Fibroblast of lung (primary cell): Measurements from ENCODE around the gene NFIC. TPM values are rescaled to one million over a fixed set of nuclear protein-coding genes. Genes with fewer than 3 reads are reported as not detected.
"Not testable (repeated sequence)": the region's sequence is repeated elsewhere in the genome, so short reads cannot be mapped to it uniquely, and the experiment has no call there.

Experiments used
- DNase-seq, 2 donors: peaks; one replicate each; pipeline versions ENCODE4 v3.0.0 to v3.0.0-alpha.2; 2010; ENCODE audit warnings: low read depth in 2 of 2
- H2AFZ ChIP-seq: 2 replicates; pipeline ENCODE4 v1.5.1; 2012; ENCODE audit warnings: low read length, control low read depth, inconsistent platforms
- H3K27ac ChIP-seq: 2 replicates; pipeline ENCODE4 v1.5.1; 2011; ENCODE audit warnings: low read length, control low read depth; ENCODE audit not compliant: insufficient read depth
- H3K27me3 ChIP-seq: 2 replicates; pipeline ENCODE4 v1.5.1; 2011; ENCODE audit warnings: mild to moderate bottlenecking, low read length; ENCODE audit not compliant: control insufficient read depth, insufficient read depth
- H3K36me3 ChIP-seq: 2 replicates; pipeline ENCODE4 v1.5.1; 2011; ENCODE audit warnings: low read length; ENCODE audit not compliant: control insufficient read depth, insufficient read depth
- H3K4me1 ChIP-seq: 2 replicates; pipeline ENCODE4 v1.5.1; 2011; ENCODE audit warnings: low read length; ENCODE audit not compliant: control insufficient read depth, insufficient read depth; ENCODE audit errors: extremely low read depth
- H3K4me2 ChIP-seq: 2 replicates; pipeline ENCODE4 v1.5.1; 2011; ENCODE audit warnings: low read length, control low read depth; ENCODE audit not compliant: insufficient read depth; ENCODE audit errors: extremely low read depth
- H3K4me3 ChIP-seq, 4 experiments: fragments of 200-600 bp in 1 of 4; sonication (generic) in 1 of 4; replicated peaks in 1 of 4; 2 replicates each; pipeline ENCODE4 v1.5.1; 2011 to 2016; ENCODE audit warnings: low read length in 4 of 4, low read depth in 3 of 4, mild to moderate bottlenecking in 3 of 4, control low read depth in 2 of 4, inconsistent platforms in 1 of 4, mixed read lengths in 1 of 4; ENCODE audit not compliant: insufficient read depth in 1 of 4; ENCODE audit errors: control extremely low read depth in 1 of 4
- H3K79me2 ChIP-seq: 2 replicates; pipeline ENCODE4 v1.5.1; 2012; ENCODE audit warnings: mild to moderate bottlenecking, low read length, inconsistent platforms; ENCODE audit not compliant: control insufficient read depth, insufficient read depth
- H3K9ac ChIP-seq: 2 replicates; pipeline ENCODE4 v1.5.1; 2011; ENCODE audit warnings: mild to moderate bottlenecking, low read length, control low read depth; ENCODE audit not compliant: insufficient read depth
- H3K9me3 ChIP-seq: 2 replicates; pipeline ENCODE4 v1.5.1; 2012; ENCODE audit warnings: low read depth, low read length; ENCODE audit not compliant: control insufficient read depth, insufficient read depth
- H4K20me1 ChIP-seq: 2 replicates; pipeline ENCODE4 v1.5.1; 2011; ENCODE audit warnings: low read length; ENCODE audit not compliant: control insufficient read depth, insufficient read depth; ENCODE audit errors: extremely low read depth
- CTCF ChIP-seq, 2 donors: IDR thresholded peaks in 1 of 2; conservative IDR thresholded peaks in 1 of 2; 1 replicate in 1 of 2; 2 replicates in 1 of 2; pipeline ENCODE4 v1.5.1; 2011 to 2012; ENCODE audit warnings: low read length in 2 of 2, control low read depth in 1 of 2, inconsistent platforms in 1 of 2, low read depth in 1 of 2, mild to moderate bottlenecking in 1 of 2
- EZH2 ChIP-seq: IDR thresholded peaks from 2 replicates; pipeline ENCODE4 v1.5.1; 2012; ENCODE audit warnings: low read length, control low read depth, mild to moderate bottlenecking; ENCODE audit errors: missing control alignments
- polyA plus RNA-seq, 2 donors: library from polyadenylated mRNA; depleted of rRNA in 1 of 2; stranded (reverse) in 1 of 2; unstranded in 1 of 2; fragments of >200 nt; gene quantifications; 2 replicates each; pipeline ENCODE4 v1.2.1, GENCODE V29; 2011 to 2012; ENCODE audit warnings: missing spikeins in 1 of 2
- total RNA-seq: library from RNA; depleted of rRNA; stranded (reverse); fragments of >200 nt; gene quantifications from 2 replicates; pipeline ENCODE4 v1.2.1, GENCODE V29; 2014

Gene NFIC
- total and polyA plus RNA-seq, 2 donors (not counting 1 experiment from before 2014, with no cell fraction given): 7.9 to 66.4 TPM

DNA sequence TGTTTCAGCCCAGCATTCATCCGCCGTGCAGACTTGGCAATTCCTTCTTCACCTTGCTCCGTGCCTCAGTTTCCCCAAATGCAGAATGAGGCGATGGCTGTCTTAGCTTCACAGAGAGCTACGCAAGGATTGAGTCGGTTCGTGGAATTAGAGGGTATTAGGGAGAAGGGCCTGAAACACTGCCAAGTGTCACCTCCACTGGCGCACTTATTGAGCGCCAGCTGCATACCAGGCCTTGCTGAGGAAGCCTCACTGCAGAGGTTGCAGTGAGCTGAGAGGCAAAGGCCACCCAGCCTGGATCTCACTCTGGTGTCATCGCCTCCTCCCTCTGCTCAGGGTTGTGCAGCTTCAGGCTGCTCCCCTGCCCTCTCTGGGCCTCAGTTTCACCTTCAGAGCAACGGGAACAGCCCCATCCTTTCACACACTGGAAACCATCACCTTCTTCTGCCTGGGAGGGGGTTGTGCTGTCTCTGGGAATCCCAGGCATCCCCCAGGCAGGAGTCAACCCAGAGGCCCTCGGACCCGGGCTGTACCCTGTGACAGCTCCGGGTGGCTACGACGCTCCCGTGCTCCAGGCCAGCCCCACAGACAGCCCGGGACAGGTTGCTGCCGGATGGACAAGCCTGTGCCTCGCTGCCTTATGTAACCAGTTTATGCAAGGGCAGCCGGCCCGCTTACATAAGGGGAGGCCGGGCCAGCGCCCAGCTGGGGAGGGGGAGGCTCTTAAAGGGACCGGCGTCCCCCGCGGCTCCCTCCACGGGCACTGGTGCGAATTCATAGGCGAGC lies 31.9 kb downstream of the NFIC start:
- Histone ChIP-seq H3K9ac (peak overlapping the region; percentile 23), H2AFZ (no peak overlapping the region), H3K27ac (peak overlapping the region; percentile 39), H4K20me1 (no peaks in the 10 kb centered on the region), H3K79me2 (peaks cover 78% of the 10 kb centered on the region), H3K4me3 (peak overlapping the region in 1 of 4 experiments; percentile 22), H3K27me3 (no peaks in the 10 kb centered on the region), H3K4me1 (peaks cover 23% of the 10 kb centered on the region), H3K36me3 (peaks cover 7% of the 10 kb centered on the region), H3K9me3 (no peaks in the 10 kb centered on the region), H3K4me2 (peak overlapping the region; percentile 46)
- TF ChIP-seq EZH2: no peak
- TF ChIP-seq CTCF (conservative IDR thresholded peaks at IDR 0.05 in 1 of 2, IDR thresholded peaks at IDR 0.05 in 1 of 2; ENCODE audit: low read depth in 1 of 2, low read length in 2 of 2): no peak
- DNase-seq: peak; percentile 40 to 55

GRCh38 chr19:3398900-3399278 lies 32.5 kb downstream of the NFIC start:
- H3K4me1 ChIP-seq: peaks cover 25% of the 10 kb centered on the region
- no peak overlapping the region for H3K9ac ChIP-seq
- no peak overlapping the region for H3K4me3 ChIP-seq
- H3K9me3 ChIP-seq: no peaks in the 10 kb centered on the region
- no peak overlapping the region for H3K4me2 ChIP-seq
- no peaks in the 10 kb centered on the region for H4K20me1 ChIP-seq
- TF ChIP-seq EZH2 (no peak), CTCF (conservative IDR thresholded peaks at IDR 0.05 in 1 of 2, IDR thresholded peaks at IDR 0.05 in 1 of 2; ENCODE audit: low read depth in 1 of 2, low read length in 2 of 2) (no peak)
- H3K27me3 ChIP-seq: no peaks in the 10 kb centered on the region
- peaks cover 7% of the 10 kb centered on the region for H3K36me3 ChIP-seq
- DNase-seq: no peak
- no peak overlapping the region for H2AFZ ChIP-seq
- H3K27ac ChIP-seq: peak overlapping the region; percentile 39
- peaks cover 78% of the 10 kb centered on the region for H3K79me2 ChIP-seq

- peak overlapping the region; percentile 20 for H3K27ac ChIP-seq
- not testable (repeated sequence) for H4K20me1 ChIP-seq, H2AFZ ChIP-seq, H3K9me3 ChIP-seq, H3K9ac ChIP-seq, H3K4me2 ChIP-seq, H3K4me3 ChIP-seq, H3K36me3 ChIP-seq, H3K27me3 ChIP-seq, DNase-seq
- peaks cover 27% of the 10 kb centered on the region for H3K4me1 ChIP-seq
- H3K79me2 ChIP-seq: peaks cover 75% of the 10 kb centered on the region
Measured at GRCh38 chr19:3399311-3399710, 32.9 kb downstream of the NFIC start.
